MM.1S (cell line): Measurements from ENCODE around the gene ASCC2.
A peak's percentile ranks its signal among the peaks of the same experiment; 100 is the strongest.

ENCODE experiments used
- DNase-seq: peaks from one replicate; pipeline ENCODE4 v3.0.0-alpha.2; 2015
- H2AFZ ChIP-seq: fragments of 300-600 bp; sonication (generic); 2 replicates; pipeline ENCODE4 v1.6.0; 2016; ENCODE audit warnings: antibody characterized with exemption, low read length
- H3F3A ChIP-seq: fragments of 300-600 bp; sonication (generic); 2 replicates; pipeline ENCODE4 v1.6.1; 2016; ENCODE audit warnings: mild to moderate bottlenecking, antibody characterized with exemption, low read length, moderate library complexity, mixed read lengths; ENCODE audit not compliant: insufficient read depth
- H3K27ac ChIP-seq: fragments of 300-600 bp; sonication (generic); 2 replicates; pipeline ENCODE4 v1.5.1; 2016; ENCODE audit warnings: mild to moderate bottlenecking, low read length
- H3K27me3 ChIP-seq: fragments of 300-600 bp; sonication (generic); replicated peaks from 2 replicates; pipeline ENCODE4 v1.6.0; 2016; ENCODE audit warnings: low read length; ENCODE audit not compliant: insufficient read depth
- H3K36me3 ChIP-seq: fragments of 300-600 bp; sonication (generic); replicated peaks from 2 replicates; pipeline ENCODE4 v1.6.1; 2016; ENCODE audit warnings: mild to moderate bottlenecking, low read length, mixed read lengths; ENCODE audit not compliant: insufficient read depth
- H3K4me1 ChIP-seq: fragments of 300-600 bp; sonication (generic); 2 replicates; pipeline ENCODE4 v1.6.1; 2016; ENCODE audit warnings: low read length, mixed read lengths
- H3K4me2 ChIP-seq: fragments of 300-600 bp; sonication (generic); 2 replicates; pipeline ENCODE4 v1.6.0; 2016; ENCODE audit warnings: low read depth, low read length
- H3K4me3 ChIP-seq: fragments of 300-600 bp; sonication (generic); 2 replicates; pipeline ENCODE4 v1.5.1; 2016; ENCODE audit warnings: low read length, mixed read lengths
- H3K79me2 ChIP-seq: fragments of 300-600 bp; sonication (generic); 2 replicates; pipeline ENCODE4 v1.6.1; 2016; ENCODE audit warnings: mixed run types, low read length, mixed read lengths
- H3K9ac ChIP-seq: fragments of 300-600 bp; sonication (generic); 2 replicates; pipeline ENCODE4 v1.6.1; 2016; ENCODE audit warnings: low read length, mixed read lengths
- H3K9me2 ChIP-seq: fragments of 300-600 bp; sonication (generic); replicated peaks from 2 replicates; pipeline ENCODE4 v1.6.1; 2016; ENCODE audit warnings: mild to moderate bottlenecking, low read length, mixed read lengths; ENCODE audit not compliant: insufficient read depth
- H3K9me3 ChIP-seq: fragments of 300-600 bp; sonication (generic); replicated peaks from 2 replicates; pipeline ENCODE4 v1.6.1; 2016; ENCODE audit warnings: mild to moderate bottlenecking, low read length, mixed read lengths; ENCODE audit not compliant: insufficient read depth
- H4K20me1 ChIP-seq: fragments of 300-600 bp; sonication (generic); 2 replicates; pipeline ENCODE4 v1.6.1; 2016; ENCODE audit warnings: mild to moderate bottlenecking, low read length, moderate library complexity, mixed read lengths; ENCODE audit not compliant: insufficient read depth
- EZH2 ChIP-seq: fragments of 300-600 bp; sonication (generic); optimal IDR thresholded peaks from 2 replicates; pipeline ENCODE3; 2017; ENCODE audit warnings: low read depth, mild to moderate bottlenecking, antibody characterized with exemption, low read length, mixed read lengths
- EZH2phosphoT487 ChIP-seq: fragments of 300-600 bp; sonication (generic); IDR thresholded peaks from 2 replicates; pipeline ENCODE4 v1.6.1; 2018; ENCODE audit warnings: antibody characterized with exemption, low read length
- TF ChIP-seq, protein P1 (sequence below): fragments of 300-600 bp; sonication (generic); IDR thresholded peaks from 2 replicates; pipeline ENCODE4 v1.5.1; 2016; ENCODE audit warnings: antibody characterized with exemption, low read length, mixed read lengths

ASCC2 gene

DNA sequence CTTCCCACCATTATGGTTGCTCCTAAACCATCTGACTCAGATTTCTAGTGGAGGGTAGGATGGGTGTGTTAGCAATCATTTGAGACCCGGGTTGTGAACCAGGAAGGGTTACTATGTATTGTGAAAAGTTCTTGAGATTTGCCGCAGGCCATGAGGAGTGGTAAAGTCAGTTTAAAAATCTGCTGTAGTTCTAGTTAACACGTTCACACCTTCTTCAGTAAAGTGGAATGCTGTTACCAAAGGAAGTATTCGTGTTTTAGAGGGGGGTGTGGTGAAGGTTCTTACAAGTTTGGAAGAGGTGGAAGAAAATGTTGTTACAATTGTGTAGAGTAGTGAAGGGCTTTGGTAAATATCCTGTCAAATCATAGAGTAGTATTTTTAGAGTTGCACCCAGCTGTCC is 47.5 kb upstream of the ASCC2 start:
- Histone ChIP-seq H3K27me3 (no peaks in the 10 kb centered on the region), H3K4me1 (no peaks in the 10 kb centered on the region; the same call in 1 of the 2 replicates), H3K9me2 (no peaks in the 10 kb centered on the region), H3F3A (no peaks in the 10 kb centered on the region), H3K27ac (no peak overlapping the region), H3K9ac (no peak overlapping the region), H3K36me3 (no peaks in the 10 kb centered on the region), H3K4me3 (no peak overlapping the region), H2AFZ (no peak overlapping the region), H3K4me2 (no peak overlapping the region), H3K79me2 (peaks cover 74% of the 10 kb centered on the region), H4K20me1 (peaks cover 8% of the 10 kb centered on the region; the same call in 1 of the 2 replicates), H3K9me3 (no peaks in the 10 kb centered on the region)
- TF ChIP-seq, protein P1, sequence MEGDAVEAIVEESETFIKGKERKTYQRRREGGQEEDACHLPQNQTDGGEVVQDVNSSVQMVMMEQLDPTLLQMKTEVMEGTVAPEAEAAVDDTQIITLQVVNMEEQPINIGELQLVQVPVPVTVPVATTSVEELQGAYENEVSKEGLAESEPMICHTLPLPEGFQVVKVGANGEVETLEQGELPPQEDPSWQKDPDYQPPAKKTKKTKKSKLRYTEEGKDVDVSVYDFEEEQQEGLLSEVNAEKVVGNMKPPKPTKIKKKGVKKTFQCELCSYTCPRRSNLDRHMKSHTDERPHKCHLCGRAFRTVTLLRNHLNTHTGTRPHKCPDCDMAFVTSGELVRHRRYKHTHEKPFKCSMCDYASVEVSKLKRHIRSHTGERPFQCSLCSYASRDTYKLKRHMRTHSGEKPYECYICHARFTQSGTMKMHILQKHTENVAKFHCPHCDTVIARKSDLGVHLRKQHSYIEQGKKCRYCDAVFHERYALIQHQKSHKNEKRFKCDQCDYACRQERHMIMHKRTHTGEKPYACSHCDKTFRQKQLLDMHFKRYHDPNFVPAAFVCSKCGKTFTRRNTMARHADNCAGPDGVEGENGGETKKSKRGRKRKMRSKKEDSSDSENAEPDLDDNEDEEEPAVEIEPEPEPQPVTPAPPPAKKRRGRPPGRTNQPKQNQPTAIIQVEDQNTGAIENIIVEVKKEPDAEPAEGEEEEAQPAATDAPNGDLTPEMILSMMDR: no peak
- TF ChIP-seq EZH2phosphoT487 (no peak), EZH2 (no peak)
- DNase-seq: no peak

DNA sequence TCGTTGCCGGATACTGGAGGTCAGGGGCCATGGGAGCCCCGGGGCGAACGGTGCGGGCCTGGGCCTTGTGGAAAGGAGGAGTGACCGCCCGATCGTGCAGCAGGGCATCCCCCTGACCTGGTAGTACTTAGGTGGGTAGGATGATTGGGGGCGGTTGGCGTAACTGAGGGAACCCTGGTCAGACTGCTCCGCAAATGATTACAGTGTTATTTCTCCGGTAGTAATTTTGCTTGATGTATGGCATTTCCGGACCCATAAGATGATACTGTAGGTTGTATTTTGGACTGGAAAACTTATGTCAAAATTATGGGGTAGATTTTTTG is 45.7 kb upstream of the ASCC2 start:
- no peak for DNase-seq
- no peaks in the 10 kb centered on the region for H3K36me3 ChIP-seq
- H3K4me2 ChIP-seq: peak overlapping the region; percentile 83
- H3K4me1 ChIP-seq: no peaks in the 10 kb centered on the region; the same call in 1 of the 2 replicates
- H2AFZ ChIP-seq: peak overlapping the region; percentile 93
- no peaks in the 10 kb centered on the region for H3K9me2 ChIP-seq
- H3K79me2 ChIP-seq: peaks cover 56% of the 10 kb centered on the region
- no peak overlapping the region for H3K27ac ChIP-seq
- H4K20me1 ChIP-seq: peaks cover 8% of the 10 kb centered on the region; the same call in 1 of the 2 replicates
- peak overlapping the region; percentile 87 for H3K9ac ChIP-seq
- no peaks in the 10 kb centered on the region for H3K27me3 ChIP-seq
- no peaks in the 10 kb centered on the region for H3K9me3 ChIP-seq
- TF ChIP-seq EZH2phosphoT487 (no peak), EZH2 (no peak)
- H3F3A ChIP-seq: no peaks in the 10 kb centered on the region
- peak overlapping the region; percentile 95 for H3K4me3 ChIP-seq

DNA sequence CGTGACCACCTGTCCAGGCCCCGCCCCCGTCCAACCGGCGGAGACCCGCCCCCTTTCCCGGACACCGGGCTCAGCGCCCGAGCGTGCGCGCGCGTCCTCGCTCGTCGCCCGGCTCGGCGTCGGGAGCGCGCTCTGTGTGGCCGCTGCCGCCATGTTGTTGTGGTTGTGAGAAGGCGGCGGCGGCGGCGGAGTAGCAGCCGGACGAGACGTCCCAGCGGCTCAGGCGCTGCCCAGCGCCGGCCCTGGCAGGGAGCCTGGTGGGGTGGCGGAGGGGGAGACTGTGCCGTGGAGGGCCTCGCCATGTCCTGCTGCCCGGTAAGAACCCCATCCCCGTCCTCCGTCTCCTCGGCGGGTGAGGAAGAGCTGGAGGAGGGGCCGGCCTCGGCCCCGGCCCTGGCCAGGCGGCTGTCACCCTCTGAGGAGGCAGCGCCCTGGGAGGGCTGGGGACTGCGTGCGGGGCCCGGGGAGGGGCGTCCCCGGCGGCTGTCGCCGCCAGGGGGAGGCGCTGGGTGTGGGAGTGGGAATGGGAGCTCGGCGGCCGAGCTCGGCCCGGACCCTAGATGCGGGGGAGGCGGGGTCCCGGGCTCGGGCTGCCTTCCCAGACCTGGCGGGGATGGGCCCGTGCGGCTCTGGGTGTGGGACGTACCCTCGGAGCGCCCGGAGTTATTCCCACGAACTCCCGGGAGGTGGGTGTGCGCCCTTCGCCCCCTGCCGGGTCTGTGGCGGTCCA is 45.1 kb upstream of the ASCC2 start, which contains the start of gene MTMR3:
Gene MTMR3 (plus strand): TSS at position 130 of the 730 bp plus-strand sequence. CDS start 87,886 bp downstream, outside the sequence.
- Histone ChIP-seq H3K9me3 (no peaks in the 10 kb centered on the region), H3K27me3 (no peaks in the 10 kb centered on the region), H3F3A (no peaks in the 10 kb centered on the region), H4K20me1 (peaks cover 8% of the 10 kb centered on the region; the same call in 1 of the 2 replicates), H3K4me3 (peak within 1 kb of the TSS; percentile 95), H3K4me2 (peak within 1 kb of the TSS; percentile 83), H3K36me3 (no peaks in the 10 kb centered on the region), H2AFZ (peak within 1 kb of the TSS; percentile 93), H3K9me2 (no peaks in the 10 kb centered on the region), H3K4me1 (no peaks in the 10 kb centered on the region; the same call in 1 of the 2 replicates), H3K27ac (peak within 1 kb of the TSS; percentile 71; the same call in 1 of the 2 replicates), H3K9ac (peak within 1 kb of the TSS; percentile 87), H3K79me2 (peaks cover 51% of the 10 kb centered on the region)
- DNase-seq: peak; percentile 90
- TF ChIP-seq, protein P1: peak; percentile 21; the same call in 1 of the 2 replicates
- TF ChIP-seq EZH2: no peak

DNA sequence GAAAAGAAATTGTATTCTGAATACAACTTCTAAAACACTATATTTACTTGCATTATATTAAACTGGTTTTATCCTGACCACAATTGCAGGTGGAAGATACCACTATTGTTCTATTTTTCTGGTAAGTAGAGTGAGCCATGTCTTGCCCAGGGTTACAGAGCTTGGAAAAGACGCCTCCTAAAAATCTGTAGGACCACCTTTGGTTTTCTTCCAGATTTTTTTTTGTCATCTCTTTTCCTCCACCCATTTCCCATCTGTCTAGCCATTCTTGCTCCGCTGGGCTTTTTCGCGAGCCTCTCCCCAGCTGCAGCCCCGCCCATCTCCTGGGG is 44.6 kb upstream of the ASCC2 start:
- no peaks in the 10 kb centered on the region for H3K27me3 ChIP-seq
- H3K9me3 ChIP-seq: no peaks in the 10 kb centered on the region
- H3K4me1 ChIP-seq: no peaks in the 10 kb centered on the region; the same call in 1 of the 2 replicates
- H3K79me2 ChIP-seq: peaks cover 47% of the 10 kb centered on the region
- no peak for DNase-seq
- H3K36me3 ChIP-seq: no peaks in the 10 kb centered on the region
- H3F3A ChIP-seq: no peaks in the 10 kb centered on the region
- H3K4me2 ChIP-seq: peak overlapping the region; percentile 62
- no peak for TF ChIP-seq EZH2
- no peak for TF ChIP-seq EZH2phosphoT487
- TF ChIP-seq, protein P1: no peak
- no peak overlapping the region for H3K4me3 ChIP-seq
- H3K9ac ChIP-seq: no peak overlapping the region
- no peak overlapping the region for H2AFZ ChIP-seq
- H3K27ac ChIP-seq: no peak overlapping the region
- H4K20me1 ChIP-seq: peaks cover 8% of the 10 kb centered on the region; the same call in 1 of the 2 replicates
- H3K9me2 ChIP-seq: no peaks in the 10 kb centered on the region
